Activated CD4-positive, CD25-positive, alpha-beta regulatory T cell (primary cell): Measurements from ENCODE around the gene STX8.

Source experiments
- DNase-seq, 4 experiments: peaks; one replicate each; lab custom pipeline; 2025; lab: John Stamatoyannopoulos, UW

STX8 gene

DNA sequence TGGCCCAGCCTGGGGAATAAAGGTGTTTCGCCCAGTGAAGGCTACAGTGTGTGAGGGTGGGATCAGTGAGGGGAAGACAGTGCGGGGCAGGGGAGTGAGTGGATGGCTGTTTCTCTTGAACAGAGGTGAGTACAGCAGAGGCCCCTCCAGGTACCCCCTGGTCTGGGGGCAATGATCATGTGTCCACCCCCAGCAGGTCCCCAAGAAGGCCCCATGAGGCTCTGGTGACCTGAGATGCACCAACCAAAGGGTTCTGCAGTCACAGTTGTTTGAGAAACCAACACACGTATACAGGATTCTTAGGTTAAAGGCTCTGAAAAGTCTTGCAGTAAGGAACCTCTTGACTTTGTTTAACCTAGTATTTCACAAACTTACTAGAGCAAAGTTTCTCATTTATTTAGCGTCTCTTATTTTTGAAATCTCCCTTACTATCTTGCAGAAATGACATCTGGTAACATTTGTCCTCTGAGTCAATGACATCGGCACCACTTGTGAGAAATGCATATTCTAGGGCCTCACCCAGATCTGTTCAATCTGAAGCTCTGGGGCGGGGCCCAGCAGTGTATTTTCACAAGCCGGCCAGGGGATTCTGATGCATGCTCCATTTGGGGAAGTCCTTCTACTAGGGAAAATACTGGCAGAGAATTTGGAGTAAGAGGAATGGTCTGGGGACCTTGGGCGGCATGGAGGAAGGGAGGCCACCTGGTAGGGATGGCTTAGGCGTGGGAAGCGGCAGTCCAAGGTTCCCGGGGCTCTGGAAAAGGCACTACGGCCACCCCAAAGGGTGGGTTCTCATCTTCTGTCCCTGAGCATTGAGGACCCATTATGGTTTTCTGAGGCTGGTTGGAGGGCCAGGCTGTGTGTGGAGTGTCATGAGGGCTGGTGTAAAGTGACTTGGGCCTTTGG, 337.0 kb downstream of the STX8 start:
- no peak for DNase-seq

DNA sequence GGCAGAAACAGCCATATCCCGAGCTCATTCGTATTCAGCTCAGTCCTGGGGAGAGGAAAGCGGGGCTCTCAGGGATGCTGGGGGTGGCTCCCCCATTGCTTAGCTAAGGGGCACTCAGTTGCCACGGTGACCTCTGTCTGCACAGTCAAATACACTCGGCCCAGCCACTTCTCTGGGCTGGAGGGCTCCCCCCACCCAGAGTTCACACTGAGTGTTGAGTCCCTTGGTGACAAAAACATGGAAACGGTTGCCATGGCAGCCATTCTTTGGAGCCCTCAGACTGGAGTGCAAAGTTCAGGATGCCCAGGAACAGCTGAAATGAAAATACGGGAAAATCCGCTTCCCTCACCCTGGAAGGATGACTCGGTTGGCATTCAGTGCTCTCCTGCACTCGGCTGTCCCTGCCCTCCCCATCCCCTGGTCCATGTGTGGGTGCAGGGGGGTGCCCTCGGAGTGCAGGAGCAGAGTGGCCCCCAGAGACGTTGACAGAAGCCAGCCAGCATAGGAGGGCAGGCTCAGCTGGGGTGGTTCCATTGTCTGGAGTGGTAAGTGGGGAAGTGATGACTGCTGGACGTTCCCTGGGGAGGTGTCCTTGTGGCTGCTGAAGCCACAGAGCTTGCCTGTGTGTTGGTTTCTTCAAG, 337.8 kb downstream of the STX8 start:
- no peak for DNase-seq

DNA sequence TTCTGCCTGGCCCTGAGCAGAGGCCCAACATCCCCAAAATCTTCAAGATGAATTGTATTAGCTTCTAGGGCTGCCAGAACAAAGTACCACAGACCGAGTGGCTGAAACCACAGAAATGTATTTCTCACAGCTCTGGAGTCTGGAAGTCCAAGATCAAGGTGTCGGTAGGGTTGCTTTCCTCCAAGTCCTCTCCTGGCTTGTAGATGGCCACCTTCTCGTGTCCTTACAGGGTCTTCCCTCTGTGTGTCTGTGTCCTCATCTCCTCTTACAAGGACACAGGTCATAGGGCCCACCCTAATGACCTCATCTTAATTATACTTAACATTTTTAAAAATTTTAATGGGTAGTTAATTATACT, 338.6 kb downstream of the STX8 start:
- DNase-seq, result no peak

GRCh38 chr17:9236286-9237052, 339.2 kb downstream of the STX8 start:
- no peak for DNase-seq

GRCh38 chr17:9235346-9235745, 340.3 kb downstream of the STX8 start:
- no peak for DNase-seq

DNA sequence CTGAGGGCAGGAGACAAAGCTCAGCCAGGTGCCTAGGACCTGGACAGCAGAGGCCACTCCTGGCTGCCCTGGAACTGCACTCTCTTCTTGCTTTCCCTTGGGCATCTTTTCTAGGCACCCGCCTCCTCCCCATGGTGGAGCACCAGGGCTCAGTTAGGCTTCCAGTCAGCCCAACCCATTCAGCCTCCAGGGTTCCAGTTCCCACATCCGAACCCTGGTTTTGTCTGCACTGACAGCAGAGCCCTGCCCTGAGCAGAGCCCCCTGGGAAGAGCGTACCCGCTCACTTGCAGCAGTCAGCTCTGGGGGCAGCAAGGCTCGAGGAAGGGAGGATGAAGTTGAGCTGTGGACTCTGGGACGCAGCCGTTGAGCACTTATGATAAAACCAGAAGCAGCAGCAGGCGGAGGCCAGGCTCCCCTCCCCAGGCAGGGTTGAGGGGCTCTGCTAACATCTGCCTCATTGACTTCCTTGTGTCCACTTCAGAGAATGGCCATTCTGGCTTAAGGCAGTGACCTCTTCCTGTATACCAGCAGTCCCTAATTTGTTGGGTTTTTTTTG, 341.2 kb downstream of the STX8 start:
- no peak for DNase-seq

GRCh38 chr17:9233761-9234160, 341.9 kb downstream of the STX8 start:
- no peak for DNase-seq

GRCh38 chr17:9233271-9233599, 342.4 kb downstream of the STX8 start:
- DNase-seq, result no peak

- no peak for DNase-seq
These were observed 342.9 kb downstream of the STX8 start for GRCh38 chr17:9232591-9233270.

DNA sequence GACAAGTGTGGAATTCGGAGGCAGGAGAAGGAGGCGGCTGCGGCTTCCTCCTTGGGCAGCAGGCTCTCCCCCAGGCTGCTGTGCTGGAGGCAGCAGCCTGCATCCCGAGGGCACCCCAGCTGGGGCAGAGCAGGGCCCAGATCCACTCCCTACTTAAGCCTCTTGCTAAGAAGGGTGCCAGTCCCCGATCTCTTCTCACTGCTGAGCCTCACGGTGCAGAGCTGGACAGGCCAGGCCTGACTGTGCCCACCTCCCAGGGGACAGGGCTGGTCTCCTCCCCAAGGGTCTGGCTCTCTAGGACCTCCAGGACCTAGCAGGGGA, 343.5 kb downstream of the STX8 start:
- DNase-seq, result no peak

- DNase-seq, result no peak
These were observed 344.0 kb downstream of the STX8 start for GRCh38 chr17:9231449-9232154.

- DNase-seq, result no peak
These were observed 344.8 kb downstream of the STX8 start for GRCh38 chr17:9230861-9231260.

DNA sequence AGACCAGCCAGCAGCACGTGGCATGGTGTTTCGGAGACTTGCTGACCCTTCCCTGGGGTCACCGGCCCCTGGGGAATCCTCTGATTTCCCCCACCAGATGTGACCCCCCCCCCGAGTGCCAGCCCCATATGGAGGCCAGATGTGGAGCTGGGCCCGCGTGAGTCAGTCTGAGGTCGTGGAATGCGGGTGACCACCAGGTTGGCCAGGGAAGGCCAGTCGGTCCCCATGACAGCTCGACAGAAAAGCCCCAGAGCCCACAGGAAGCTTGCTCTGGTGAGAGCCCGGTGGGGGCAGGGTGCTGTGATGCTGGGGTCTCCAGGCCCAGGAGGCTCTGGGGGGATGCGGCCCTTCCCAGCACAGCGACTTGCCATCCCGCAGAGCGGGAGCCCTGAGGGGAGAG, 345.3 kb downstream of the STX8 start:
- no peak for DNase-seq

- no peak for DNase-seq
These were observed 345.8 kb downstream of the STX8 start for GRCh38 chr17:9229826-9230201.

GRCh38 chr17:9229160-9229825, 346.3 kb downstream of the STX8 start:
- DNase-seq, result no peak

DNA sequence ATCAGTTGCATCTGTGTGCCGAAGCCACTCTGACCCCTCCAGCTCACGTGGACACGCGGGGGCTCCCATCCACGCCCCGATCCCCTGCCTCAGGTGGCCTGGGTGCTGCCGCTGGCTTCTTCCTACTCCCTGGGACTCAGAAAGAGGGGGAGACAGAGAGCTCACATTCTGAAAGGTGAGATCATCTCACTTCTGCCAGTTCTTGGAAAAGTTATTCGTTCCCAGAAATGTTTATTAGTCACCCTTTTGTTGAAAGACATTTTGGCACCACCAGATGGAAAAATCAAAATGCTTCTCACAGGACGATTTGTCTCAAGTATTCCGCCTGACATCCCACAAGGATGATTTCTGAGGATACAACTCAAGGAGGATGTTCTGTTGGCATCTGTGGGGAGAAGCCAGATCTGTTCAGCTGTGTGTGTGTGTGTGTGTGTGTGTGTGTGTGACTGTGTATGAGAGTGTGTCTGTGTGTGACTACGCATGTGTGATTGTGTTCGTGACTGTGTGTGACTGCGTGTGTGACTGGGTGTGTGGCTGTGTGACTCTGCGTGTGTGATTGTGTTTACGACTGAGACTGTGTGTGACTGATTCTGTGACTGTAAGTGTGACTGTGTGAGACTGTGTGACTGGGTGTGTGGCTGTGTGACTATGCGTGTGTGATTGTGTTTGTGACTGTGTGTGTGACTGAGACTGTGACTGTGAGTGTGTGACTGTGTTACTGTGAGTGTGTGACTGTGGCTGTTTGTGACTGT, 347.0 kb downstream of the STX8 start:
- DNase-seq, result no peak

DNA sequence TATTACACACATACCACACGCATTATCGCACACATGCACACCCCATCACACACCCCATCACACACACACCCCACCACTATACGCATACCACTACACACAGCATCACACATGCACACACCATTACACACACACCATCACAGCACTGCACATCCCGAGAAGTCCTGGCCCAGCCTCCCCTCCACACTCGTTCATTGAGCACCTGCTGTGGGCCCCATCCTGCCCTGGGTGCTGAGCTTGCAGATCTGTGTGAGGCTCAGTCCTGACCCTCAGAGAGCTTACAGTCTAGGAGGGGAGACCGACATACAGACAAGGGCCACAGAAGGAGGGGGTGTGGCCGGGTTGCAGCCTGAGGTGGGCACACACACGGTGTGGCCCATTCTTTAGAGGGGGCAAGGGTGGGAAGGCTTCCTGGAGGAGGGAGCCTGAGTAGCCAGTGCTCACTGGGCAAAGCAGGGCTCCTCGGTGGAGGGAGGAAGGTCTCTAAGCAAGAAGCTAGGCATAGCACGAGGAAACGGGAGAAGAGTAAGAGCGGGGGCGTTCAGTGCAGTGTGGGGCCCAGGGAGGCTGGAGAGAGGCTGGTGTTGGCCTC, 347.7 kb downstream of the STX8 start:
- no peak for DNase-seq

- DNase-seq, result no peak
These were observed 348.9 kb downstream of the STX8 start for GRCh38 chr17:9226794-9227135.

DNA sequence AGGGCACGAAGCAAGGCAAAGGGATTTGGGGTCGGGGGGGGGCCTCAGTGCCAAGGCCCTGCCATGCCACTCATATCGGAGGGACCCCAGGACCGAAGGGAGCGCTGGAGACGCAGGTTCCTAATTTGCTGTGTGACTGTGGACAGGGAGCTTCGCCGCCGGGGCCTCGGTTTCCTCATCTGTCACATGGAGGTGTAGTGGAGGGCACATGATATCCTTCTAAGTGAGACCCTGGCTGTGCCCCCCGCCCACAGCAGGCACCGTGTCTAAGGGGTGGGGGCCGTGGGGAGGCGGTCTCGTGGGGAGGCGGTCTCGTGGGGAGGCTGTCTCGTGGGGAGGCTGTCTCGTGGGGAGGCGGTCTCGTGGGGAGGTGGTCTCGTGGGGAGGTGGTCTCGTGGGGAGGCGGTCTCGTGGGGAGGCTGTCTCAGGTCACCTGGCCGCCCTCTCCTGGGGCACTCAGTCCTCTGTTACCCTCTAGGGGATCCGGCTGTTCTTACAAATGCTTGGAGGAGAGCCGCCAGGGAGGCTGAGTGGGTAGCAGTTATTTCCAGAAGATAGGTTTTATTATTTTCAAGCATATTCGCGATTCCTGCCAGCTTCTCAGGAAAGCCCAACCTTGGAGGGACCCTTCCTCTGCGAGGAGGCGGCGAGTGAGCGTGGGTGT, 349.4 kb downstream of the STX8 start:
- DNase-seq, result no peak
